IMR-90 (cell line): ENCODE data around the gene PIGU. TPM values are rescaled to one million over a fixed set of nuclear protein-coding genes. Genes with fewer than 3 reads are reported as not detected.
"Not testable (repeated sequence)": the region's sequence is repeated elsewhere in the genome, so short reads cannot be mapped to it uniquely, and the experiment has no call there.

ENCODE experiments used
- ATAC-seq: fragments of 200-7000 bp; cut with Tn5 transposase; 2 replicates; pipeline ENCODE4 v1.9.1; 2020; ENCODE audit warnings: low read depth, mild to moderate bottlenecking, moderate library complexity
- BruUV-seq: library from RNA; stranded (reverse); fragments of 400-500 nt; replicated peaks from 2 replicates; lab custom pipeline; 2021; lab: Mats Ljungman, UMichigan
- CTCF ChIA-PET: fragments of 300-600 bp; formaldehyde crosslinking; extraction: SDS; loops from one replicate; lab custom pipeline; 2021; ENCODE audit warnings: antibody characterized with exemption; lab: Yijun Ruan, JAX
- POLR2A ChIA-PET: fragments of 300-600 bp; sonication (Branson Sonifier 250); formaldehyde crosslinking; loops from one replicate; lab custom pipeline; 2022; ENCODE audit warnings: antibody characterized with exemption; ENCODE audit not compliant: unreplicated experiment; lab: Charles Lee
- DNase-seq: peaks from one replicate; pipeline ENCODE4 v3.0.0; 2013
- H2AFZ ChIP-seq: replicated peaks from 2 replicates; pipeline ENCODE3; 2013; ENCODE audit warnings: low read length, mild to moderate bottlenecking; ENCODE audit not compliant: poor library complexity
- H2AK5ac ChIP-seq: 2 replicates; pipeline ENCODE4 v1.6.1; 2013; ENCODE audit warnings: low read depth, low read length, inconsistent platforms
- H2AK9ac ChIP-seq: replicated peaks from 2 replicates; pipeline ENCODE3; 2013; ENCODE audit warnings: mild to moderate bottlenecking, low read depth, low read length, moderate library complexity; ENCODE audit not compliant: poor library complexity
- H2BK120ac ChIP-seq: 2 replicates; pipeline ENCODE4 v1.6.1; 2013; ENCODE audit warnings: low read depth, low read length, inconsistent platforms
- H2BK15ac ChIP-seq: 3 replicates; pipeline ENCODE4 v1.6.1; 2013; ENCODE audit warnings: low read depth, low read length, inconsistent platforms
- H2BK20ac ChIP-seq: 2 replicates; pipeline ENCODE4 v1.6.1; 2013; ENCODE audit warnings: low read depth, mild to moderate bottlenecking, inconsistent platforms, low read length, moderate library complexity
- H2BK5ac ChIP-seq: 2 replicates; pipeline ENCODE4 v1.6.1; 2013; ENCODE audit warnings: mild to moderate bottlenecking, low read depth, low read length, inconsistent platforms; ENCODE audit not compliant: poor library complexity, severe bottlenecking
- H3K14ac ChIP-seq: replicated peaks from 2 replicates; pipeline ENCODE4 v1.6.1; 2013; ENCODE audit warnings: low read depth, low read length, inconsistent platforms
- H3K18ac ChIP-seq: 2 replicates; pipeline ENCODE4 v1.6.1; 2013; ENCODE audit warnings: low read depth, low read length, control low read depth
- H3K23ac ChIP-seq: 2 replicates; pipeline ENCODE4 v1.6.1; 2013; ENCODE audit warnings: low read depth, low read length, inconsistent platforms
- H3K27ac ChIP-seq: 2 replicates; pipeline ENCODE4 v1.5.1; 2013; ENCODE audit warnings: mild to moderate bottlenecking, control low read depth, low read length; ENCODE audit not compliant: insufficient read depth
- H3K27me3 ChIP-seq: 2 replicates; pipeline ENCODE4 v1.6.1; 2013; ENCODE audit warnings: low read length; ENCODE audit not compliant: control insufficient read depth, insufficient read depth
- H3K36me3 ChIP-seq: 2 replicates; pipeline ENCODE4 v1.6.1; 2013; ENCODE audit warnings: low read length, mixed read lengths; ENCODE audit not compliant: control insufficient read depth, insufficient read depth
- H3K4ac ChIP-seq: 2 replicates; pipeline ENCODE4 v1.6.1; 2013; ENCODE audit warnings: low read depth, low read length, inconsistent platforms
- H3K4me1 ChIP-seq: 2 replicates; pipeline ENCODE4 v1.6.1; 2013; ENCODE audit warnings: low read length, mixed read lengths; ENCODE audit not compliant: control insufficient read depth, insufficient read depth
- H3K4me2 ChIP-seq: 2 replicates; pipeline ENCODE4 v1.6.1; 2013; ENCODE audit warnings: low read depth, mild to moderate bottlenecking, control low read depth, low read length, moderate library complexity
- H3K4me3 ChIP-seq: 2 replicates; pipeline ENCODE4 v1.5.1; 2013; ENCODE audit warnings: low read depth, mild to moderate bottlenecking, control low read depth, low read length, moderate library complexity; ENCODE audit not compliant: insufficient read depth
- H3K56ac ChIP-seq: 2 replicates; pipeline ENCODE4 v1.6.1; 2013; ENCODE audit warnings: low read length, inconsistent platforms; ENCODE audit not compliant: insufficient read depth; ENCODE audit errors: extremely low read depth
- H3K79me1 ChIP-seq, 2 experiments: 2 replicates each; pipeline ENCODE4 v1.6.1; 2013; ENCODE audit warnings: low read length in 2 of 2, inconsistent platforms in 1 of 2, low read depth in 1 of 2
- H3K9ac ChIP-seq: 2 replicates; pipeline ENCODE4 v1.6.1; 2013; ENCODE audit warnings: low read depth, low read length, control low read depth
- H3K9me1 ChIP-seq: 2 replicates; pipeline ENCODE4 v1.6.1; 2013; ENCODE audit warnings: low read length, inconsistent platforms; ENCODE audit not compliant: insufficient read depth
- H3K9me3 ChIP-seq: 2 replicates; pipeline ENCODE4 v1.6.1; 2013; ENCODE audit warnings: low read length; ENCODE audit not compliant: control insufficient read depth, insufficient read depth
- H4K20me1 ChIP-seq: 2 replicates; pipeline ENCODE4 v1.6.1; 2013; ENCODE audit warnings: low read length, inconsistent platforms; ENCODE audit not compliant: insufficient read depth
- H4K5ac ChIP-seq: 2 replicates; pipeline ENCODE4 v1.6.1; 2013; ENCODE audit warnings: mild to moderate bottlenecking, low read depth, low read length, control low read depth
- H4K8ac ChIP-seq, 2 experiments: 2 replicates each; pipeline ENCODE4 v1.6.1; 2013; ENCODE audit warnings: low read depth in 2 of 2, low read length in 2 of 2, control low read depth in 1 of 2, inconsistent platforms in 1 of 2
- H4K91ac ChIP-seq: 2 replicates; pipeline ENCODE4 v1.6.1; 2013; ENCODE audit warnings: low read depth, low read length, inconsistent platforms; ENCODE audit not compliant: insufficient read depth
- CEBPB ChIP-seq: IDR thresholded peaks from 2 replicates; pipeline ENCODE4 v1.6.1; 2012; ENCODE audit warnings: low read depth, low read length, improper control_type of control experiment
- FOS ChIP-seq: fragments of 150-350 bp; IDR thresholded peaks from 2 replicates; pipeline ENCODE4 v1.6.1; 2016; ENCODE audit warnings: low read depth, low read length
- NFE2L2 ChIP-seq: fragments of 150-350 bp; IDR thresholded peaks from 2 replicates; pipeline ENCODE4 v1.6.1; 2016; ENCODE audit warnings: low read depth, mild to moderate bottlenecking, low read length
- WGBS, 2 experiments: methylation state at CpG; one replicate each; pipeline versions ENCODE4 v1.1.5 to v1.1.7; 2013; ENCODE audit warnings: missing lambda C conversion rate in 2 of 2; ENCODE audit not compliant: insufficient read length in 1 of 2; ENCODE audit errors: extremely low coverage in 2 of 2; 5-methylcytosine and 5-hydroxymethylcytosine counted together
- dilution Hi-C: fragments of 300-500 bp; cut with HindIII; formaldehyde crosslinking; loops from one replicate; pipeline ENCODE4 v1.14.3; 2018; ENCODE audit warnings: low sequenced_read_pairs; ENCODE audit not compliant: unreplicated experiment
- in situ Hi-C: fragments of 300-500 bp; cut with MboI; formaldehyde crosslinking; loops from 3 replicates; pipeline ENCODE4 v1.14.3; 2019; ENCODE audit warnings: low sequenced_read_pairs, inconsistent platforms, mixed read lengths
- intact Hi-C: fragments of 100-400 bp; cut with micrococcal nuclease; formaldehyde crosslinking; loops from 2 replicates; pipeline ENCODE4 v1.10.0; 2022
- polyA plus RNA-seq, 3 experiments: library from polyadenylated mRNA; depleted of rRNA; stranded (reverse); fragments of >200 nt; gene quantifications; 2 replicates each; pipeline ENCODE4 v1.2.3, GENCODE V29; 2012; ENCODE audit warnings: low replicate concordance in 1 of 3
- total RNA-seq: library from RNA; depleted of rRNA; stranded (reverse); fragments of >200 nt; gene quantifications from 2 replicates; pipeline ENCODE4 v1.2.3, GENCODE V29; 2012
- TF ChIP-seq, protein P1 (sequence below): fragments of 150-350 bp; IDR thresholded peaks from 2 replicates; pipeline ENCODE4 v1.6.1; 2016; ENCODE audit warnings: low read depth, mild to moderate bottlenecking, low read length, moderate library complexity, borderline replicate concordance

PIGU gene
- total and polyA plus RNA-seq, 2 of the 4 experiments (the other 2 are of a cell fraction) = 11.1 to 31.1 TPM

DNA sequence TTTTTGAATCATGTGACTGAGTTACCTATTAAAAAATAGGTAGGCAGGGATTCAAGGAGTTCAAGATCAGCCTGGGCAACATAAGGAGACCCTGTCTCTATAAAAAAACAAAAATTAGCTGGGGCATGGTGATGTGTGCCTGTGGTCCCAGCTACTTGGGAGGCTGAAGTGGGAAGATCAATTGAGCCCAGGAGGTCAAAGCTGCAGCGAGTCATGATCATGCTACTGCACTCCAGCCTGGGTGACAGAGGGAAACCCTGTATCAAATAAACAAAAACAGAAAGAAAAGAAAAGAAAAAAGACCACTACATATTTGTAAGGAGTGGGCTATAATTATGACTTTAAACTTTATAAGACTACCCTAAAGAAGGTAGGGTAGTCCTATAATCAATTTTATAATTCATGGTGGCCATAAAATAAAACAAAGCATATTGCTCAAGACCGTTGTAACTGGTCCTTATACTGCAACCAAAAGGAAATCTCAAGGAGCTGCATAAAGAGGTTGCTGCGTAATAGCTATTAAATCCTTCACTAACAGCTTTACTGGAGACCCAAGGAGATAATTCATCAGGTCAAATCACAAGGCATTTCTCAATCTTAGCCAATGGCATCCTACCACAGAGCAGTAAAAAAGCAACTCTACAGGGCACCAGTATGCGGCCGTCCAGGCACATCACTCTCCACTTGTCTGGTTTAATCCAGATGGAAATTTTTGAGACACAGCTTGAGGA, 13.5 kb downstream of the PIGU start:
- no peak overlapping the region for H3K4ac ChIP-seq
- H2BK20ac ChIP-seq = no peak overlapping the region
- H3K4me2 ChIP-seq = no peak overlapping the region
- POLR2A ChIA-PET = no interaction called here
- H3K4me1 ChIP-seq = peaks cover 2% of the 10 kb centered on the region; the same call in 1 of the 2 replicates
- no CpG with 5 or more reads among the region's 5 CpGs for WGBS, 2 experiments
- no peak overlapping the region for H3K4me3 ChIP-seq
- BruUV-seq = no TSS peak
- H3K27ac ChIP-seq = no peak overlapping the region
- CTCF ChIA-PET = interaction anchor here (0.7 kb wide), 1 partner anchor 134 kb away, joined by 3 read pairs; no protein-coding TSS in a partner anchor
- H2AFZ ChIP-seq = no peak overlapping the region
- peaks cover 12% of the 10 kb centered on the region; the same call in 1 of the 2 replicates for H4K20me1 ChIP-seq
- in situ Hi-C loops (no loop called here), intact Hi-C loops (no loop called here), dilution Hi-C loops (no loop called here)
- H4K91ac ChIP-seq = no peak overlapping the region
- no peak overlapping the region for H2BK15ac ChIP-seq
- no peak overlapping the region for H2AK9ac ChIP-seq
- H4K8ac ChIP-seq = no peak overlapping the region
- H3K27me3 ChIP-seq = no peaks in the 10 kb centered on the region
- no peak overlapping the region for H3K18ac ChIP-seq
- ATAC-seq = peak; percentile 29; the same call in 1 of the 2 replicates
- no peak overlapping the region for H3K9ac ChIP-seq
- H3K23ac ChIP-seq = no peak overlapping the region
- no peaks in the 10 kb centered on the region for H3K36me3 ChIP-seq
- peaks cover 3 to 15% of the 10 kb centered on the region in 2 experiments; a peak in 3 of 4 replicates for H3K79me1 ChIP-seq
- no peak overlapping the region for H2BK5ac ChIP-seq
- H3K9me3 ChIP-seq = no peaks in the 10 kb centered on the region
- peaks cover 6% of the 10 kb centered on the region for H3K9me1 ChIP-seq
- no peak overlapping the region for H3K14ac ChIP-seq
- no peak overlapping the region for H3K56ac ChIP-seq
- no peak overlapping the region for H4K5ac ChIP-seq
- no peak overlapping the region for H2BK120ac ChIP-seq
- peak; percentile 10 for DNase-seq
- no peak overlapping the region for H2AK5ac ChIP-seq
- TF ChIP-seq, protein P1, sequence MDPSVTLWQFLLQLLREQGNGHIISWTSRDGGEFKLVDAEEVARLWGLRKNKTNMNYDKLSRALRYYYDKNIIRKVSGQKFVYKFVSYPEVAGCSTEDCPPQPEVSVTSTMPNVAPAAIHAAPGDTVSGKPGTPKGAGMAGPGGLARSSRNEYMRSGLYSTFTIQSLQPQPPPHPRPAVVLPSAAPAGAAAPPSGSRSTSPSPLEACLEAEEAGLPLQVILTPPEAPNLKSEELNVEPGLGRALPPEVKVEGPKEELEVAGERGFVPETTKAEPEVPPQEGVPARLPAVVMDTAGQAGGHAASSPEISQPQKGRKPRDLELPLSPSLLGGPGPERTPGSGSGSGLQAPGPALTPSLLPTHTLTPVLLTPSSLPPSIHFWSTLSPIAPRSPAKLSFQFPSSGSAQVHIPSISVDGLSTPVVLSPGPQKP = no peak
- 0 out of 2 replicates have a peak, but pooled peaks have one; percentile 3 for TF ChIP-seq CEBPB
- no peak for TF ChIP-seq NFE2L2
- no peak for TF ChIP-seq FOS

DNA sequence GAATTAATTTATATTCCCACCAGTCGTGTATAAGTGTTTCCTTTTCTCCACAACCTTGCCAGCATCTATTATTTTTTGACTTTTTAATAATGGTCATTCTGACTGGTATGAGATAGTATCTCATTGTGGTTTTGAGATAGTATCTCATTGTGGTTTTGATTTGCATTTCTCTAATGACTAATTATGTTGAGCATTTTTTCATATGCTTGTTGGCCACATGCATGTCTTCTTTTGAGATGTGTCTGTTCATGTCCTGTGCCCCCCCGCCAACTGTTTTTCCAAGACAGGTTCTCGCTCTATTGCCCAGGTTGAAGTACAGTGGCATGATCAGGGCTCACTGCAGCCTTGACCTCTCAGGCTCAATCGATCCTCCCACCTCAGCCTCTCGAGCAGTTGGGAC, 15.1 kb downstream of the PIGU start:
- H3K14ac ChIP-seq, H2AK5ac ChIP-seq, POLR2A ChIA-PET, H3K36me3 ChIP-seq, in situ Hi-C loops, intact Hi-C loops, H2AK9ac ChIP-seq, CTCF ChIA-PET, H4K8ac ChIP-seq, ATAC-seq, H3K9me3 ChIP-seq, H3K9ac ChIP-seq, H3K9me1 ChIP-seq, H3K4me2 ChIP-seq, DNase-seq, H3K4me3 ChIP-seq, H4K5ac ChIP-seq, H2BK5ac ChIP-seq, H2BK15ac ChIP-seq, H3K56ac ChIP-seq, H3K18ac ChIP-seq, H3K23ac ChIP-seq, dilution Hi-C loops, H3K4me1 ChIP-seq, H2BK120ac ChIP-seq, BruUV-seq, H2AFZ ChIP-seq, H2BK20ac ChIP-seq, H3K27me3 ChIP-seq, H4K91ac ChIP-seq, H3K4ac ChIP-seq, H3K27ac ChIP-seq: not testable (repeated sequence)
- 100% methylated on average over 1 of the region's 5 CpGs; no CpG with 5 or more reads in 1 of the 2 experiments for WGBS, 2 experiments
- peaks cover 12% of the 10 kb centered on the region; the same call in 1 of the 2 replicates for H4K20me1 ChIP-seq
- peaks cover 3 to 11% of the 10 kb centered on the region in 2 experiments; a peak in 2 of 4 replicates for H3K79me1 ChIP-seq
